Activated CD4-positive, alpha-beta memory T cell treated with anti-CD3 and anti-CD28 coated beads, Interleukin-2, amount 10 ng/mL, durations not matched to agents 7 days and 5 days (primary cell): ENCODE measurements around the gene F2. TPM values are rescaled to one million over a fixed set of nuclear protein-coding genes. Genes with fewer than 3 reads are reported as not detected.

Source experiments
- CTCF ChIA-PET: fragments of 350-600 bp; sonication (Branson Sonifier 250); formaldehyde crosslinking; loops from one replicate; lab custom pipeline; 2021; ENCODE audit warnings: antibody characterized with exemption, inconsistent platforms; lab: Charles Lee
- POLR2A ChIA-PET: fragments of 350-600 bp; sonication (Branson Sonifier 250); formaldehyde crosslinking; loops from one replicate; lab custom pipeline; 2021; ENCODE audit warnings: antibody characterized with exemption; lab: Charles Lee
- DNase-seq: peaks from one replicate; pipeline ENCODE4 v3.0.0-alpha.2; 2020
- H3K27ac Mint-ChIP-seq: one replicate; pipeline ENCODE4 v1.8.0; 2021; ENCODE audit warnings: mild to moderate bottlenecking, mixed read lengths
- H3K27me3 Mint-ChIP-seq: one replicate; pipeline ENCODE4 v1.8.0; 2021; ENCODE audit warnings: mixed read lengths
- H3K36me3 Mint-ChIP-seq: one replicate; pipeline ENCODE4 v1.8.0; 2021; ENCODE audit warnings: low read depth, mixed read lengths
- H3K4me1 Mint-ChIP-seq: one replicate; pipeline ENCODE4 v1.8.0; 2021; ENCODE audit warnings: mixed read lengths
- H3K4me3 Mint-ChIP-seq: one replicate; pipeline ENCODE4 v1.8.0; 2021; ENCODE audit warnings: mild to moderate bottlenecking, mixed read lengths
- H3K9me3 Mint-ChIP-seq: one replicate; pipeline ENCODE4 v1.8.0; 2021; ENCODE audit warnings: mixed read lengths
- total RNA-seq, 2 experiments: library from RNA; stranded (reverse); gene quantifications; one replicate each; pipeline ENCODE4 v1.2.3, GENCODE V29; 2021

The F2 gene
- total RNA-seq, 2 experiments from 2014 or later, result not detected

DNA sequence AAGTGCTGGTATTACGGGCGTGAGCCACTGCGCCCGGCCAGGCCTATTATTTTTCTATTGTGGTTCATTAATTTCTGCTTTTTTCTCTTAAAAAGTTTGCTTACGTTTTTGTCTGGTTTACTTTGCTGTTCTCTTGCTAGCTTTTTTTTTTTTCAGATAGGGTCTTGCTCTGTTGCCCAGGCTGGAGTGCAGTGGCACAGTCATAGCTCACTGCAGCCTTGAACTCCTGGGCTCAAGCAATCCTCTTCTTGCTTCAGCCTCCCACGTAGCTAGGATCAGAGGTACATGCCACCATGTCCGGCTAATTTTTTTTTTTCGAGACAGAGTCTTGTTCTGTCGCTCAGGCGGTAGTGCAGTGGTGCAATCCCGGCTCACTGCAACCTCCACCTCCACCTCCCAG is 18.7 kb downstream of the F2 start:
- H3K9me3 Mint-ChIP-seq, result no peaks in the 10 kb centered on the region
- POLR2A ChIA-PET, result no interaction called here
- H3K4me1 Mint-ChIP-seq, result no peaks in the 10 kb centered on the region
- H3K27me3 Mint-ChIP-seq, result no peaks in the 10 kb centered on the region
- CTCF ChIA-PET, result no interaction called here
- no peak overlapping the region for H3K4me3 Mint-ChIP-seq
- H3K36me3 Mint-ChIP-seq, result peaks cover 30% of the 10 kb centered on the region
- no peak for DNase-seq
- no peak overlapping the region for H3K27ac Mint-ChIP-seq

DNA sequence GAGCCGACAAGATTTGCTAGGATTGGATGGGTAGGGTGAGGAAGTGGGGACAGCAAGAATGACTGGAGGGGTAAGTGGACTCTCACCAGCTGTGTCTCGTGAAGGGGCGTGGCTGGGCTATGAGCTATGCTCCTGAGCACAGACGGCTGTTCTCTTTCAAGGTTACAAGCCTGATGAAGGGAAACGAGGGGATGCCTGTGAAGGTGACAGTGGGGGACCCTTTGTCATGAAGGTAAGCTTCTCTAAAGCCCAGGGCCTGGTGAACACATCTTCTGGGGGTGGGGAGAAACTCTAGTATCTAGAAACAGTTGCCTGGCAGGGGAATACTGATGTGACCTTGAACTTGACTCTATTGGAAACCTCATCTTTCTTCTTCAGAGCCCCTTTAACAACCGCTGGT is 19.9 kb downstream of the F2 start:
- ChIA-PET POLR2A (interaction anchor here (1.0 kb wide), 1 partner anchor 16 kb away, joined by 3 read pairs; no protein-coding TSS in a partner anchor), CTCF (no interaction called here)
- peaks cover 42% of the 10 kb centered on the region for H3K36me3 Mint-ChIP-seq
- no peak overlapping the region for H3K4me3 Mint-ChIP-seq
- H3K4me1 Mint-ChIP-seq, result no peaks in the 10 kb centered on the region
- DNase-seq, result no peak
- no peak overlapping the region for H3K27ac Mint-ChIP-seq
- no peaks in the 10 kb centered on the region for H3K9me3 Mint-ChIP-seq
- H3K27me3 Mint-ChIP-seq, result no peaks in the 10 kb centered on the region

DNA sequence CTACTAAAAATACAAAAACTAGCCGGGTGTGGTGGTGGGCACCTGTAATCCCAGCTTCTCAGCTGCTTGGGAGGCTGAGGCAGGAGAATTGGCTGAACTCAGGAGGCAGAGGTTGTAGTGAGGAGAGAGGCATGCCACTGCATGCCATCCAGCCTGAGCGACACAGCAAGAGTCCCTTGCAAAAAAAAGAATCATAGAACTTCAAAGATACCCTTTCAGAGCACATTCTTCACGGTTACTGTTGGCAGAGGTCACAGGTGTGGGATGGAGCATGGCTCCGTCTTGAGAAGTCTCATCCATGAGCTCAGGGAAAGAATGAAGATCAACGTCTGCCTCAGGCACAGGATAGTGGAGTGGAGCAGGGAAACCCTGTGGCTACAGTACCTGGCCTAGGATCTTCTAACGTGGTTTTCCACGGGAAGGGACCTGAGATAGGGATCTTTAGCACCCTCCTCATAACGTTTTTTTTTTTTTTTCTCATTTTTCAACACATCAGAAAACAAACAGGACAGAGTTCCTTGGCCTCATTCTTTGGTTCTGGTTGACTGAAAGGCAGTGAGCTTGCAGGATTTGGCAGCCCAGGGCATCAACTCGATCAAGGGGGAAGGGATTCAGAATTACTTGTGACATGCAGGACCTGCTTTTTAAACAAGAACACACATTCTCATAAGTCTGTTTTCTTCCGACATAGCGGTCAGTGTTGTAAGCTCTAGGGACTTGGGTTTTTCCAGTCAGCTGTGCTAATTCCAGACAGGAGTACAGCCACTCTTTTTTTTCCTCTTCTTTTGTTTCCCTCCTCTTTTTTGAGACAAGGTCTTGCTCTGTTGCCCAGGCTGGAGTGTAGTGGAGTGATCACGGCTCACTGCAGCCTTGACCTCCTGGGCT is 22.8 kb downstream of the F2 start:
- Mint-ChIP-seq H3K27ac (no peak overlapping the region), H3K27me3 (no peaks in the 10 kb centered on the region), H3K36me3 (peaks cover 66% of the 10 kb centered on the region), H3K4me1 (no peaks in the 10 kb centered on the region), H3K4me3 (no peak overlapping the region), H3K9me3 (no peaks in the 10 kb centered on the region)
- ChIA-PET POLR2A (no interaction called here), CTCF (no interaction called here)
- DNase-seq, result no peak

GRCh38 chr11:46743043-46743442 is 24.0 kb downstream of the F2 start:
- Mint-ChIP-seq H3K4me3 (no peak overlapping the region), H3K9me3 (no peaks in the 10 kb centered on the region), H3K27ac (no peak overlapping the region), H3K36me3 (peaks cover 75% of the 10 kb centered on the region), H3K27me3 (no peaks in the 10 kb centered on the region), H3K4me1 (no peaks in the 10 kb centered on the region)
- ChIA-PET CTCF (no interaction called here), POLR2A (no interaction called here)
- no peak for DNase-seq

GRCh38 chr11:46743693-46744339 is 24.8 kb downstream of the F2 start:
- no peaks in the 10 kb centered on the region for H3K27me3 Mint-ChIP-seq
- DNase-seq, result no peak
- no peaks in the 10 kb centered on the region for H3K9me3 Mint-ChIP-seq
- no peak overlapping the region for H3K27ac Mint-ChIP-seq
- peaks cover 75% of the 10 kb centered on the region for H3K36me3 Mint-ChIP-seq
- H3K4me1 Mint-ChIP-seq, result no peaks in the 10 kb centered on the region
- POLR2A ChIA-PET, result no interaction called here
- no peak overlapping the region for H3K4me3 Mint-ChIP-seq
- CTCF ChIA-PET, result no interaction called here

GRCh38 chr11:46745328-46745727 is 26.3 kb downstream of the F2 start:
- Mint-ChIP-seq H3K4me3 (no peak overlapping the region), H3K27me3 (no peaks in the 10 kb centered on the region), H3K27ac (no peak overlapping the region), H3K36me3 (peaks cover 78% of the 10 kb centered on the region), H3K4me1 (no peaks in the 10 kb centered on the region), H3K9me3 (no peaks in the 10 kb centered on the region)
- CTCF ChIA-PET, result interaction anchor here (0.6 kb wide), 1 partner anchor 254 kb away, joined by 3 read pairs; no protein-coding TSS in a partner anchor
- POLR2A ChIA-PET, result no interaction called here
- DNase-seq, result no peak

- no peak overlapping the region for H3K27ac Mint-ChIP-seq
- peaks cover 82% of the 10 kb centered on the region for H3K36me3 Mint-ChIP-seq
- POLR2A ChIA-PET, result interaction anchor here (0.6 kb wide), 1 partner anchor 482 kb away, joined by 3 read pairs; no protein-coding TSS in a partner anchor
- no peak overlapping the region for H3K4me3 Mint-ChIP-seq
- H3K9me3 Mint-ChIP-seq, result no peaks in the 10 kb centered on the region
- CTCF ChIA-PET, result interaction anchor here (0.6 kb wide), 1 partner anchor 255 kb away, joined by 3 read pairs; no protein-coding TSS in a partner anchor
- no peak for DNase-seq
- no peaks in the 10 kb centered on the region for H3K27me3 Mint-ChIP-seq
- H3K4me1 Mint-ChIP-seq, result no peaks in the 10 kb centered on the region
Observed at GRCh38 chr11:46745995-46746394, 27.0 kb downstream of the F2 start.

- CTCF ChIA-PET, result interaction anchor here (0.6 kb wide), 2 partner anchors 51 to 176 kb away, joined by 3 read pairs; no protein-coding TSS in a partner anchor
- DNase-seq, result no peak
- Mint-ChIP-seq H3K27ac (no peak overlapping the region), H3K27me3 (no peaks in the 10 kb centered on the region), H3K4me3 (no peak overlapping the region), H3K36me3 (peaks cover 79% of the 10 kb centered on the region), H3K9me3 (no peaks in the 10 kb centered on the region), H3K4me1 (no peaks in the 10 kb centered on the region)
- POLR2A ChIA-PET, result interaction anchor here (1.0 kb wide), 1 partner anchor 113 kb away, joined by 3 read pairs; no protein-coding TSS in a partner anchor
Observed at GRCh38 chr11:46747150-46747549, 28.1 kb downstream of the F2 start.

- no peaks in the 10 kb centered on the region for H3K9me3 Mint-ChIP-seq
Observed at GRCh38 chr11:46755962-46756361, 36.9 kb downstream of the F2 start.

GRCh38 chr11:46759196-46759595 is 40.2 kb downstream of the F2 start:
- ChIA-PET POLR2A (no interaction called here), CTCF (no interaction called here)
- DNase-seq, result no peak
- Mint-ChIP-seq H3K9me3 (no peaks in the 10 kb centered on the region), H3K36me3 (peaks cover 79% of the 10 kb centered on the region), H3K4me1 (peaks cover 3% of the 10 kb centered on the region), H3K27ac (no peak overlapping the region), H3K27me3 (no peaks in the 10 kb centered on the region), H3K4me3 (no peak overlapping the region)

More at GRCh38 chr11:46755962-46756361, 36.9 kb downstream of the F2 start:
- peaks cover 68% of the 10 kb centered on the region for H3K36me3 Mint-ChIP-seq
- peak overlapping the region; percentile 9 for H3K27ac Mint-ChIP-seq
- H3K4me1 Mint-ChIP-seq, result peaks cover 3% of the 10 kb centered on the region
- no peaks in the 10 kb centered on the region for H3K27me3 Mint-ChIP-seq
- no peak overlapping the region for H3K4me3 Mint-ChIP-seq
- POLR2A ChIA-PET, result no interaction called here
- CTCF ChIA-PET, result no interaction called here
- DNase-seq, result no peak

GRCh38 chr11:46760429-46761128 is 41.6 kb downstream of the F2 start:
- H3K4me3 Mint-ChIP-seq, result no peak overlapping the region
- H3K27ac Mint-ChIP-seq, result no peak overlapping the region
- POLR2A ChIA-PET, result no interaction called here
- CTCF ChIA-PET, result interaction anchor here (0.7 kb wide), 1 partner anchor 107 kb away, joined by 3 read pairs; no protein-coding TSS in a partner anchor
- no peaks in the 10 kb centered on the region for H3K9me3 Mint-ChIP-seq
- peaks cover 3% of the 10 kb centered on the region for H3K4me1 Mint-ChIP-seq
- H3K36me3 Mint-ChIP-seq, result peaks cover 76% of the 10 kb centered on the region
- DNase-seq, result no peak
- no peaks in the 10 kb centered on the region for H3K27me3 Mint-ChIP-seq

DNA sequence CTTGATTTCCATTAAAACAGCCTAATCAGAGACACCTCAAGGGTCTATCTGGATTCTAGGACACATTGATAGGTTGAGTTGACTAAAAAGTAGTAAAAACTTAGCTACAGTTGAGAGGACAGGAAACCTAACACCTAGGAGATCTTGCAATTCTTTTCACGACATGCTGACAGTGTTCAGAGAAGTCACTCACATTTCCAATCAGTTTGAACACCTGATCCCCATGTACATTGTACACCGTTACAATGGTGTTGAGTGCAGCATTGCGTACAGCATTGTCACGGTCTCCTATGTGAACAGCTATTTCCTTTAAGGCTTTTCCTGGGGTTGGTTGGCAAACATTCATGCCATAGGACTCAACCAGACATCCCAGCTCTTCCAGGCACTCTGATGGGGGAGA is 42.8 kb downstream of the F2 start:
- no peaks in the 10 kb centered on the region for H3K4me1 Mint-ChIP-seq
- CTCF ChIA-PET, result no interaction called here

GRCh38 chr11:46762248-46762647 is 43.2 kb downstream of the F2 start:
- Mint-ChIP-seq H3K36me3 (peaks cover 75% of the 10 kb centered on the region), H3K27me3 (no peaks in the 10 kb centered on the region), H3K27ac (no peak overlapping the region), H3K4me3 (no peak overlapping the region), H3K4me1 (no peaks in the 10 kb centered on the region), H3K9me3 (no peaks in the 10 kb centered on the region)
- DNase-seq, result no peak
- ChIA-PET CTCF (no interaction called here), POLR2A (no interaction called here)

More for the DNA sequence above, 42.8 kb downstream of the F2 start:
- POLR2A ChIA-PET, result no interaction called here
- no peak for DNase-seq
- H3K36me3 Mint-ChIP-seq, result peaks cover 74% of the 10 kb centered on the region
- no peak overlapping the region for H3K4me3 Mint-ChIP-seq
- no peaks in the 10 kb centered on the region for H3K27me3 Mint-ChIP-seq
- no peaks in the 10 kb centered on the region for H3K9me3 Mint-ChIP-seq
- H3K27ac Mint-ChIP-seq, result no peak overlapping the region
